ENCODE results near the gene SAMD11.

SAMD11 gene

DNA sequence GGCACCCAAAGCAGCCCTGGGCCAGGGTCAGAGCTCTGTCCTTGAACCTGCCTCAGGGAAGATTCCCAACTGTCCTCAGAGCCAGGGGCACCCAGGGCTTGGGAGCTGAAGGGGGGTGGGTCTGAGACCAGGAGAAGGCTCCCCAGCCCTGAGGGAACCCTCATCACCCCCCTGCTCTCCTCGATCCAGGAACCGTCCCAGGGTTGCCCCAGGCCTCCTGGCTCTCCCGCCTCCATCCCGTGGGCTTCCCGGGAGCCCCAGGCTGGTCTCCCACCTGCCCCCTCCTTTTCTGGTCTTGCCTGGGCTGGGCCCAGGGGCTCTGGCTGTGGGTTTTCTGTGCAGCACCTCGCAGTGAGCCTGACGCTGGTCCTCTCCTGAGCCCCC is 6.7 kb upstream of the SAMD11 start:
- TF ChIP-seq, protein P1, sequence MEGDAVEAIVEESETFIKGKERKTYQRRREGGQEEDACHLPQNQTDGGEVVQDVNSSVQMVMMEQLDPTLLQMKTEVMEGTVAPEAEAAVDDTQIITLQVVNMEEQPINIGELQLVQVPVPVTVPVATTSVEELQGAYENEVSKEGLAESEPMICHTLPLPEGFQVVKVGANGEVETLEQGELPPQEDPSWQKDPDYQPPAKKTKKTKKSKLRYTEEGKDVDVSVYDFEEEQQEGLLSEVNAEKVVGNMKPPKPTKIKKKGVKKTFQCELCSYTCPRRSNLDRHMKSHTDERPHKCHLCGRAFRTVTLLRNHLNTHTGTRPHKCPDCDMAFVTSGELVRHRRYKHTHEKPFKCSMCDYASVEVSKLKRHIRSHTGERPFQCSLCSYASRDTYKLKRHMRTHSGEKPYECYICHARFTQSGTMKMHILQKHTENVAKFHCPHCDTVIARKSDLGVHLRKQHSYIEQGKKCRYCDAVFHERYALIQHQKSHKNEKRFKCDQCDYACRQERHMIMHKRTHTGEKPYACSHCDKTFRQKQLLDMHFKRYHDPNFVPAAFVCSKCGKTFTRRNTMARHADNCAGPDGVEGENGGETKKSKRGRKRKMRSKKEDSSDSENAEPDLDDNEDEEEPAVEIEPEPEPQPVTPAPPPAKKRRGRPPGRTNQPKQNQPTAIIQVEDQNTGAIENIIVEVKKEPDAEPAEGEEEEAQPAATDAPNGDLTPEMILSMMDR (IDR thresholded peaks at IDR 0.05; ENCODE audit: low read depth, low read length): no peak
- no peak overlapping the region for H3K4me3 ChIP-seq (ENCODE audit: low read depth, low read length)

DNA sequence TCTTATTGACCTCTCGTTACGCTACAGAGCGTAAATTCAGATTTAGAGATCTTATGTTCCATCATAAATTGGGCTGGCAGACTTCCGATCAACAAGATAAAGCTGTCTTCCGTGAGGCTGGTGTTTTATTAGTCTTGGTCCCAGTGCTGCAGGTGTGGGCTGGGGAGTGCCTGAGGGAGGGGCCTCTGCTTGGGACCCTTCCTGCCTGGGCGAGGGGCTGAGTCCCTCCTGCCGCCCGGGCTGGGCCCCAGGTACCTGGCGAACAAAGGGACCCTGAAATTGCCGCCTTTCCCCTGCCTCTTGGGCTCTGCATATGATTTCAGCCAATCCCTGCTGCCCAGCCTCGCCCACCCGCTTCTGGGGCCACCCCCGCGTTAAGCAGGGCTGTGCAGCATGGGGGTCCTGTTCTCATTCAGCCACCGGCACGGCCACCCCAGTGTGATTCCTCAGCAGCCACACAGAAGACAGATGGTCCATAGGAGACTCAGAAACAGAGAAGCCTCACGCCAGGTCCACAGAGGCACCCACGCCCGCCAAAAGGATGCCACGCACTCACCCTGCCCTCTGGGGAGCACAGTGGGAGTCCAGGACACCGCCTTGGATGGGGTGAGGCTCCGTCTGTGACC is 6.1 kb upstream of the SAMD11 start:
- TF ChIP-seq, protein P1 (IDR thresholded peaks at IDR 0.05; ENCODE audit: low read depth, low read length): no peak
- H3K4me3 ChIP-seq (ENCODE audit: low read depth, low read length): no peak overlapping the region

DNA sequence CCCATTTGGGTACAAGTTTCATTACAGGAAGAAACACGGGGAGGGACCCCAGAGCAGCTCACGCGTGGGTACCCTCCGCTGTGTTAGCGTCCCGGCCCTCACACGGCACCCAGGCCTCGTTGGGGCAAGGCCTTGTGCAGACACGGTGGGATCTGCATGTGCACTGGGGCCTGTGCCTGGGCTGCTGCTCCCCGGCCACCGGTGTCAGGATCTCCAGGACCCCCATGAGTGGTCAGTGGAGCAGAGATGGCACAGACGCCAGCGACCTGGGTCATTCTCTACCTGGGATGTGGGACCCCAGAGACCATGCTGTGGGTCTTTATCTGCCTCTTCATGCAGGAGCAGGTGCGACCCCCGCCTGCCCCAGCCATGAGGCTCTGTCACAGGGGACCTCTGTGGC is 5.4 kb upstream of the SAMD11 start:
- TF ChIP-seq, protein P1 (IDR thresholded peaks at IDR 0.05; ENCODE audit: low read depth, low read length): no peak
- H3K4me3 ChIP-seq (ENCODE audit: low read depth, low read length): no peak overlapping the region

DNA sequence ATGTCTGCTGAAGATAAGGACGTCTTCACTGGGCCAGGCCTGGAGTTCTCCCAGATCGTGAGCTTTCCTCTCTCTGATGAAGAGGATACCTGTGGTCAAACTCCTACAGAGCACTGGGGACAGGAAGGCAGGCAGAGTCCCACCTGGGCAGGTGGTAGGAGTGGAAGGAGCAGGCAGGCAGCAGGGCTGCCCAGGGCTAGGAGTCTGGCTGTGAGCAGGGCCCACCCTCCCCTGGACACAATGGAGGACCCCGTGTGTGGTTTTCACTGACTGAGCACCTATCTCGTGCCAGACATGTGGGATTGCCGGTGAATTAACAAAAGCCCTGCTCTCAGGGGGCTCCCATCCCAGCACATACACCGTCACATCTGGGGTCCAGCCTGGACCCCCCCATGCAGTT is 4.9 kb upstream of the SAMD11 start:
- H3K4me3 ChIP-seq (ENCODE audit: low read depth, low read length): no peak overlapping the region
- TF ChIP-seq, protein P1 (IDR thresholded peaks at IDR 0.05; ENCODE audit: low read depth, low read length): no peak

DNA sequence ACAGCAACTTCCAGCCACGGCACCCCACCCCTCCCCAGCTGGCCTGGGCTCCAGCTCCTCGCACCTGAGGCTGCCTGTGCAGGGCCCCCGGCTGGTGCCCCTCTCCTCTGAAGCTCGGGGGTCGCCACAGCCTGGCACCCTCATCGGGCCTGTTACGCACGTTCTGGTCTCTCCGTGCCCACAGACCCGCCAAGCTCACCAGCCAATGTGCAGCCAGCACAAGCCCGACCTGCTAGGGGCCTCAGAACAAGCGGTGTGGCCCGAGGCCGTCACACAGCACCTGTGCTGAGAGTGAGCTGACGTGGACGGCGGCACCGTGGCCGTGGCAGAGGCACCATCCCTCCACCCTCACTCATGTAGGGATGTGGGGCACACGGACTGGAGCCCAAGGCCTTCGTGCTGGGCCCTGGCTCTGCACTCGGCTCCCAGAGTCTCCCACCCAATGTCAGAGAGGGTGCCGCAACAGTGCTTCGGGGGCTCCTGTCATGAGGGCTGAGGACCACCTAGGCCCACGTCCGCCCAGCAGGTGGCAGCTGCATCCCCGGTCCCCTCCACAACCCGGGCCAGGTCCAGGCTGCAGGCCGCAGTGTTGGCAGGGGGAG is 4.4 kb upstream of the SAMD11 start:
- H3K4me3 ChIP-seq (ENCODE audit: low read depth, low read length): no peak overlapping the region
- TF ChIP-seq, protein P1 (IDR thresholded peaks at IDR 0.05; ENCODE audit: low read depth, low read length): no peak

DNA sequence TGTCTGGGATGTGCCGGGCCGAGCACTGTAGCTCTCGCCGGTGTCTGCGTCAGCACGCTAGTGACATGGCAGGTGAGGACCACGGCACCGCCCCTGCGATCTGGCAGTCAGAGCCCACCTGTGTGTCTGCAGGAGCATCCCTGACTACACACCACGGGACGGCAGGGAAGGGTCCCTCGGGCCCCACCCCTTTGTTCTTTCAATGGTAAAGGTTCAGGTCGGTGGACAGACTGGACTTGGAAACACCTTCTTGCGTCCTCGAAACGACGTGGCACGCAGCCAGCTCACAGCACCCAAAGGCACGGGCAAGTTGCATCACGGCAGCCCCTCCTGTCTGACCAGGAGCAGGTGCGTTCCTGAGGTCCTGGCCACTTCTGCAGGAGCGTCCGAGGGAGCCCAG is 3.7 kb upstream of the SAMD11 start:
- TF ChIP-seq, protein P1 (IDR thresholded peaks at IDR 0.05; ENCODE audit: low read depth, low read length): no peak

DNA sequence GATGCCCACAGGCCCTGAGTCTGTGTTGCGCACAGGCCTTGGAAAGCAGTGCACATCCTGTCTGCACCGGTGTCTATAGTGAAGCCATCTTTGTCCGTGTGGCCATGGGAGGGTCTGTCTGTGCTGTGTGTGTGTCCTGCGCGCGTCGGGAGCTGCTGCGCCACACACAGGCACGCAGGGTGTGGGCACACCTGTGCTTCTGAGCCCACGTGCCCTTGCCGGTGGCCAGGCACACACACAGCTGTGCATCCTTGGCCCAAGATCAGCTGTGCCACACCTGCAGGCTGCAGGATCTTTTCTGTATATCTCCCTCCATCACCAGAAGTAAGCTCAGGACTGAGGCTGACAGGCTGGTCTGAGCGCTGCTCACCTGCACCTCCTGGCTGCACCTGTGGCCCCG is 3.2 kb upstream of the SAMD11 start:
- TF ChIP-seq, protein P1 (IDR thresholded peaks at IDR 0.05; ENCODE audit: low read depth, low read length): no peak
- H3K4me3 ChIP-seq (ENCODE audit: low read depth, low read length): no peak overlapping the region

More for the DNA sequence above, 3.7 kb upstream of the SAMD11 start:
- no peak overlapping the region for H3K4me3 ChIP-seq (ENCODE audit: low read depth, low read length)
